T-helper 2 cell treated with Interferon-gamma antibody and Interleukin-4, amounts not matched to agents 100 ng/mL and 5 ng/mL, for 36 hours (primary cell): Measurements from ENCODE around the gene HDAC9. TPM values are rescaled to one million over a fixed set of nuclear protein-coding genes. Genes with fewer than 3 reads are reported as not detected.
"Not testable (repeated sequence)": the region's sequence is repeated elsewhere in the genome, so short reads cannot be mapped to it uniquely, and the experiment has no call there.

ENCODE experiments used
- intact Hi-C: fragments of 100-400 bp; cut with micrococcal nuclease; formaldehyde crosslinking; loops from one replicate; pipeline ENCODE4 v1.15.1; 2023
- total RNA-seq: library from RNA; stranded (reverse); gene quantifications from 2 replicates; pipeline ENCODE4 v1.2.3, GENCODE V29; 2022

HDAC9 gene
- total RNA-seq, 1 donor from 2014 or later = 0.14 TPM

- intact Hi-C loops = no loop called here
Measured at GRCh38 chr7:19009241-19009935, 513.8 kb downstream of the HDAC9 start.

GRCh38 chr7:19009936-19010280 is 514.4 kb downstream of the HDAC9 start:
- intact Hi-C loops = no loop called here

- intact Hi-C loops = no loop called here
Measured at GRCh38 chr7:19011212-19011611, 515.7 kb downstream of the HDAC9 start.

GRCh38 chr7:19015098-19015497 is 519.5 kb downstream of the HDAC9 start:
- intact Hi-C loops = no loop called here

- intact Hi-C loops = no loop called here
Measured at GRCh38 chr7:19016140-19016539, 520.6 kb downstream of the HDAC9 start.

GRCh38 chr7:19017374-19017773 is 521.8 kb downstream of the HDAC9 start:
- intact Hi-C loops = no loop called here

GRCh38 chr7:19020062-19020461 is 524.5 kb downstream of the HDAC9 start:
- intact Hi-C loops = no loop called here

GRCh38 chr7:19020711-19021110 is 525.2 kb downstream of the HDAC9 start:
- intact Hi-C loops = no loop called here

GRCh38 chr7:19023477-19023876 is 527.9 kb downstream of the HDAC9 start:
- intact Hi-C loops = no loop called here

GRCh38 chr7:19024261-19024660 is 528.7 kb downstream of the HDAC9 start:
- intact Hi-C loops = no loop called here

- intact Hi-C loops = no loop called here
Measured at GRCh38 chr7:19026888-19027287, 531.3 kb downstream of the HDAC9 start.

- intact Hi-C loops = no loop called here
Measured at GRCh38 chr7:19030281-19030680, 534.7 kb downstream of the HDAC9 start.

- intact Hi-C loops = not testable (repeated sequence)
Measured at GRCh38 chr7:19032942-19033341, 537.4 kb downstream of the HDAC9 start.

GRCh38 chr7:19051767-19052375 is 556.3 kb downstream of the HDAC9 start:
- intact Hi-C loops = loop anchor here (10.0 kb wide), 1 partner anchor 1367 kb away; no protein-coding TSS in a partner anchor
